ENCODE data around the gene TNRC18. TPM values are rescaled to one million over a fixed set of nuclear protein-coding genes. Genes with fewer than 3 reads are reported as not detected.
"Not testable (repeated sequence)": the region's sequence is repeated elsewhere in the genome, so short reads cannot be mapped to it uniquely, and the experiment has no call there.

Gene TNRC18
- total RNA-seq, 2 experiments from 2014 or later, result 64.0 to 65.7 TPM

DNA sequence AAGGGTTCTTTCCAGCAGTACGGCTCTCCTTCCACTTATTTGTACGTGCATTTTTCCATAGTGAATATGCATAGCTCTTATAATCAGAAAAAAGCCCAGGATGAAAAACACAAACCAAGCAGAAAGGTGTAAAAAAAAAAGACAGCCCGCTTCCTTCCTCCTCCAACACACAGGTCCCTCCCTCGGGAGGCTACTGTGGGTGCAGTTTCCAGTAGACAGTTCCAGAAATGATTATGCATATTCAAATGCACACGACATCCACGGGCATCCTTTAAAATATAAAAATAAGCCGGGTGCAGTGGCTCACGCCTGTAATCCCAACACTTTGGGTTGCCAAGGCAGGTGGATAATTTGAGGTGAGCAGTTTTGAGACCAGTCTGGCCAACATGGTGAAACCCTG lies 59.9 kb downstream of the TNRC18 start:
- H3K4me3 Mint-ChIP-seq, result no peak overlapping the region
- CTCF ChIA-PET, result interaction anchor here (1.0 to 3.9 kb wide), 8 partner anchors 9 to 124 kb away, joined by 3 to 19 read pairs (median 4); no protein-coding TSS in a partner anchor
- peak; percentile 66 for ATAC-seq
- peak; percentile 56 for DNase-seq
- H3K27me3 Mint-ChIP-seq, result no peaks in the 10 kb centered on the region
- peaks cover 27% of the 10 kb centered on the region for H3K4me1 Mint-ChIP-seq
- H3K36me3 Mint-ChIP-seq, result peaks cover 14% of the 10 kb centered on the region
- peak overlapping the region; percentile 45 for H3K27ac Mint-ChIP-seq
- H3K9me3 Mint-ChIP-seq (ENCODE audit: low read depth), result no peaks in the 10 kb centered on the region

DNA sequence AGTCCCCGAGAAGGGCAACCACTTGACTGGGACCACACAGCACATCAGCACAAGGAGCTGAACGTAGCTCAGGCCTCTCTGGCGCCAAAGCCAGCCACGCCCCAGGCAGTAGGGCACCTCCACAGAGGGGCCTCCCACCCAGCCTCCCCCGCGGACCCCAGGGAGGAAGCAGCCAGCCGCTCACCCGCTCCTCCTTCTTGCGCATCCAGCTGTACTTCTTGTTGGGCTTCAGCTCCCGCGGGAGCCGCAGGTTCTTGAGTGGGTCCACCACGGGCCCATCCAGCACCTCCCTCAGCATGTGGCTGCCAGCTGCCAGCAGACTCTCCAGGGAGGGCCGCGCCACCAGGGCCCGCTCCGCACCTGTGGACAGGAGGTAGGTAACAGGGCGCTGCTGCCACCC lies 61.2 kb downstream of the TNRC18 start:
- CTCF ChIA-PET, result interaction anchor here (2.8 kb wide), 1 partner anchor 34 kb away, joined by 13 read pairs; no protein-coding TSS in a partner anchor
- no peaks in the 10 kb centered on the region for H3K9me3 Mint-ChIP-seq (ENCODE audit: low read depth)
- no peak overlapping the region for H3K27ac Mint-ChIP-seq
- DNase-seq (no peak), ATAC-seq (no peak)
- no peak overlapping the region for H3K4me3 Mint-ChIP-seq
- no peaks in the 10 kb centered on the region for H3K27me3 Mint-ChIP-seq
- peaks cover 27% of the 10 kb centered on the region for H3K4me1 Mint-ChIP-seq
- H3K36me3 Mint-ChIP-seq, result peaks cover 18% of the 10 kb centered on the region

DNA sequence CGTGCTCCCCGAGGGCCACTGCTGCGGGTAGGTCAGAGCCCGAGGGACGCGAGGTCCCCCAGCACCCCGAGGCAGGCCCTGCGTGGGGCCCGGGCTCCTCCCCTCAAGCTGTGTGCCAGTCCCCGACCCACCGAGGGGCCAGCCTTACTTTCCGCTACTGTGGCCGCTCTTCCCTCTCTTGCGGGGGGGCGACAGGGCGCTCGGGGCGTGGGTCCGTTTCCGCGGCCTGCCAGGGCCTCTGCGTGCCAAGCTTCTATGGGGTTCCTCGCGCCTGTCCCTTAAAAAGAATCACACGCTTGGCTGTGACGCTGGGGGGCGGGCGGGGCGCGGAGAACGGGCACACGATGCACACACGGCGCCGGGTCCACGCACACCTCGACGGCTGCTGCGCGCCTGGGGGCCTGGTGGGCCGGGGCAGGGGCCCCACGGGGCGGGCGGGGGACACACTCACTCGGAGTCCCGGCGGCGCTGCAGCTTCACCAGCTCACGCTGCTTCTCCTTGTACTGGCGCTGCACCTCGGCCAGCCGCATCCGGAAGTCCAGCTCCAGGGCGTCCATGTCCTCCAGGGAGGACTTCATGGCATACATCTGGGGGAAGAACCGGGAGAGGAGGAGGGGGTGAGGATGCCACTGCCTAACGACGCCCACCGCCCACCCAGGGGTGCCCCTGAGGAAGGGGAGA lies 62.0 kb downstream of the TNRC18 start:
- Mint-ChIP-seq H3K27ac (no peak overlapping the region), H3K4me1 (peaks cover 23% of the 10 kb centered on the region), H3K4me3 (no peak overlapping the region), H3K36me3 (peaks cover 22% of the 10 kb centered on the region), H3K27me3 (no peaks in the 10 kb centered on the region), H3K9me3 (ENCODE audit: low read depth) (no peaks in the 10 kb centered on the region)
- ATAC-seq (no peak), DNase-seq (no peak)
- CTCF ChIA-PET, result no interaction called here

DNA sequence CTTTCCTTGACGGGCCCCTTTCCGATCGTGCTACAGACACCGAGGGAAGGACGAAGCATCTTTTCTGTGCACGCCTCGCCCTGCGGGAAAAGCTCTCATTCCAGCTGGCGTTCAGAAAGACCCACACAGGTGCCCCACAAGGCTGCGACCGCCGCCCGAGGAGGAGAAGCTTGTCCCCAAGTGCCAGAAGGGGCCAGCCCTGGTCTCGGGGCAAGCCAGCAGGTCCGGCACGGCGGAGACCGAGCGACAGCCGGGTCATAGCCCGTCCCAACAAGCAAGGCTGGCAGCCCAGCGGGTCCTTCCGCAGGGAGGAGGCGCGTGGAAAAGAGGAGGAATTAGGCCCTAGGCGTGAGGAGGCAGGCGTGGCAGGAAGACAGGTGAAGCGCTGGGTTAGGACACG lies 62.7 kb downstream of the TNRC18 start:
- Mint-ChIP-seq H3K36me3 (peaks cover 27% of the 10 kb centered on the region), H3K27me3 (no peaks in the 10 kb centered on the region), H3K4me3 (no peak overlapping the region), H3K27ac (no peak overlapping the region), H3K4me1 (peaks cover 21% of the 10 kb centered on the region), H3K9me3 (ENCODE audit: low read depth) (no peaks in the 10 kb centered on the region)
- no peak for ATAC-seq
- CTCF ChIA-PET, result no interaction called here
- no peak for DNase-seq

DNA sequence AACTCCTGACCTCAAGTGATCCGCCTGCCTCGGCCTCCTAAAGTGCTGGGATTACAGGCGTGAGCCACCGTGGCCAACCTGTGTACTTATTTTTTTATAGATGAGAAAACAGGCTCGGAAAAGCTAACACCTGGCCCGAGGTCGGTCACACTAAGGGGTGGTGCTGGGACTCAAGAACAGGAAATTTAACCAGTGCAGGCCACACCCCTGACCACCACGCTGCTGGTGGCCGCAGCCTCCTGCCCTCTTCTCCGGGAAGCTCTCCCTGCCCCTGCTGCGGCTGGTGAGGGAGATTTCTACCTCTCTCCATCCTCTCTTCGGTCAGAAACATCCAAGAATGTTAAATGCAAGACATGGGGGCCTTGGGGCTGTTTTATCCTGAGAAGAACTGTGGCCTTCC lies 63.2 kb downstream of the TNRC18 start:
- Mint-ChIP-seq H3K9me3 (ENCODE audit: low read depth) (no peaks in the 10 kb centered on the region), H3K27ac (no peak overlapping the region), H3K4me1 (peaks cover 18% of the 10 kb centered on the region), H3K36me3 (peaks cover 26% of the 10 kb centered on the region), H3K27me3 (no peaks in the 10 kb centered on the region), H3K4me3 (no peak overlapping the region)
- CTCF ChIA-PET, result no interaction called here
- no peak for ATAC-seq
- no peak for DNase-seq

DNA sequence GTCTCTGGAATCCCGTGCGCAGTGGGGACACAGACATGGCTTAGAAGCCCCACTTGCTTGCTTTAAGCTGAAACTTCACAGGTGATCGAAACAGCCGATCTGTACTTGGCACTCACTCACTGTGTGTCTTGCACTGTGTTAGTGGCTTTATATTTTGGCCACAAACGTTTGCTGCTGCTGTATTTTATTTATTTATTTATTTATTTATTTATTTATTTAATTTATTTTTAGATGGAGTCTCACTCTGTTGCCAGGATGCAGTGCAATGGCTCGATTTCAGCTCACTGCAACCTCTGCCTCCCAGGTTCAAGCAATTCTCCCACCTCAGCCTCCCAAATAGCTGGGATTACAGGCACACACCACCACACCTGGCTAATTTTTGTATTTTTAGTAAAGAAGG lies 63.6 kb downstream of the TNRC18 start:
- peaks cover 18% of the 10 kb centered on the region for H3K4me1 Mint-ChIP-seq
- ATAC-seq; DNase-seq; H3K9me3 Mint-ChIP-seq (ENCODE audit: low read depth); CTCF ChIA-PET; H3K4me3 Mint-ChIP-seq; H3K27me3 Mint-ChIP-seq; H3K27ac Mint-ChIP-seq: not testable (repeated sequence)
- H3K36me3 Mint-ChIP-seq, result peaks cover 26% of the 10 kb centered on the region

DNA sequence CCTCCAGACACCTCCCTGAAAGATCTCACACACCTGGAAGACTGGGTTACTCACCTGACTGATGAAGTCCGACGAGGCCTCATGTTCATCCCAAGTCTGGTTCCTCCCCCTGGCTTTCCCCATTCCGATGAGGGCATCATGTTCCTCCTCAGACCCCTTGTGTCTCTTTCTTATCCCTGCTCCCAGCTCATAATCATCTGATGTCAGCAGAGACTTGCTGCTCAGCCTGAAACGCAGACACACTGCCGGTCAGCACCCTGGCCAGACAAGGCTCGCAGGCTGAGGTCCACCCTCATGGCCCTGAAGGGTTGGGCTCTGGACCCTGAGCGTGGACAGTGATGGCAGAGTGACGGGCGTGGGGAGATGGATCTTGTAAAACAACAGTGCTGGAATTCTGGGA lies 64.3 kb downstream of the TNRC18 start:
- DNase-seq, result no peak
- no peaks in the 10 kb centered on the region for H3K9me3 Mint-ChIP-seq (ENCODE audit: low read depth)
- no peak for ATAC-seq
- H3K27ac Mint-ChIP-seq, result no peak overlapping the region
- H3K36me3 Mint-ChIP-seq, result peaks cover 27% of the 10 kb centered on the region
- H3K4me3 Mint-ChIP-seq, result no peak overlapping the region
- CTCF ChIA-PET, result no interaction called here
- H3K4me1 Mint-ChIP-seq, result peaks cover 19% of the 10 kb centered on the region
- H3K27me3 Mint-ChIP-seq, result no peaks in the 10 kb centered on the region

DNA sequence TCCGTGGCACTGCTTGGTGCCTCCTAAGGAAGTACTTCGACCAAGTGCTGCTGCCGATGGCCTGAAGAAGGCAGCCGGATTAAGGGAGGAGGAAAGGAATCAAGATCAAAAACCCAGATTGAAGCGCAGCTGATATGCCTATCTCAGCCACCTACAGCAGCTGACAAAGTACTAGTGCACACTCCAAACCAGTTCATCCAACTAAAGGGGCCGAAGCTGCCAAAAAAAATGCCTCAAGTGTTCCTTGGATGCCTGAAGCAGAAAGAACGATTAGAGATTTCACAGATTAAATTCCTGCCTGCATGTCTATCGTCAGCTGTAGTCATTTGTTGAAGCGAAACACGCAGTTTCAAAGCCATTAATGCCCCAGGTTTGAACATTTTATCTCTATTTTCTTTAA lies 65.7 kb downstream of the TNRC18 start:
- CTCF ChIA-PET, result interaction anchor here (0.7 to 1.9 kb wide), 3 partner anchors 8 to 384 kb away, joined by 3 to 5 read pairs (median 4); no protein-coding TSS in a partner anchor
- Mint-ChIP-seq H3K4me1 (peaks cover 12% of the 10 kb centered on the region), H3K27me3 (no peaks in the 10 kb centered on the region), H3K9me3 (ENCODE audit: low read depth) (no peaks in the 10 kb centered on the region), H3K27ac (no peak overlapping the region), H3K36me3 (peaks cover 26% of the 10 kb centered on the region), H3K4me3 (no peak overlapping the region)
- DNase-seq (no peak), ATAC-seq (no peak)

DNA sequence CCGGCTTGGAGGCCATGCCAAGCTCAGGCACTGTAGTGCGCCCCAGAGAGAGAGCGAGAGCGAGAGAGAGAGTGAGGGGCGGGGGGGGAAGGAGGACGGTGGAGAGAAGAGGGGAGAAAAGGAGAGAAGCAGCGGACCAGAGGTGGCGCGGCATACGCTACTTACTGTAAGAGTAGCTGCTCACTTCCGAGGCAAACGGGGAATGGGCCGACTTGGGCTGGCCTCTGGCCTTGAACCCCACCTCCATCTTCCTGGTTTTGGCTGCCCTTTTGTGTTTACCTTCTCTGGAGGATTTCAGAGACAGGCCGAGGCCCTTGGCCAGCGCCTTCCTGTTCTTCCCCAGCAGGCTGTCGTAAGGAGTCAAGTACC lies 66.9 kb downstream of the TNRC18 start:
- no peaks in the 10 kb centered on the region for H3K27me3 Mint-ChIP-seq
- H3K4me3 Mint-ChIP-seq, result no peak overlapping the region
- ATAC-seq (no peak), DNase-seq (no peak)
- H3K27ac Mint-ChIP-seq, result no peak overlapping the region
- CTCF ChIA-PET, result interaction anchor here (1.8 kb wide), 1 partner anchor 9 kb away, joined by 5 read pairs; no protein-coding TSS in a partner anchor
- H3K36me3 Mint-ChIP-seq, result peaks cover 26% of the 10 kb centered on the region
- peaks cover 12% of the 10 kb centered on the region for H3K4me1 Mint-ChIP-seq
- no peaks in the 10 kb centered on the region for H3K9me3 Mint-ChIP-seq (ENCODE audit: low read depth)

DNA sequence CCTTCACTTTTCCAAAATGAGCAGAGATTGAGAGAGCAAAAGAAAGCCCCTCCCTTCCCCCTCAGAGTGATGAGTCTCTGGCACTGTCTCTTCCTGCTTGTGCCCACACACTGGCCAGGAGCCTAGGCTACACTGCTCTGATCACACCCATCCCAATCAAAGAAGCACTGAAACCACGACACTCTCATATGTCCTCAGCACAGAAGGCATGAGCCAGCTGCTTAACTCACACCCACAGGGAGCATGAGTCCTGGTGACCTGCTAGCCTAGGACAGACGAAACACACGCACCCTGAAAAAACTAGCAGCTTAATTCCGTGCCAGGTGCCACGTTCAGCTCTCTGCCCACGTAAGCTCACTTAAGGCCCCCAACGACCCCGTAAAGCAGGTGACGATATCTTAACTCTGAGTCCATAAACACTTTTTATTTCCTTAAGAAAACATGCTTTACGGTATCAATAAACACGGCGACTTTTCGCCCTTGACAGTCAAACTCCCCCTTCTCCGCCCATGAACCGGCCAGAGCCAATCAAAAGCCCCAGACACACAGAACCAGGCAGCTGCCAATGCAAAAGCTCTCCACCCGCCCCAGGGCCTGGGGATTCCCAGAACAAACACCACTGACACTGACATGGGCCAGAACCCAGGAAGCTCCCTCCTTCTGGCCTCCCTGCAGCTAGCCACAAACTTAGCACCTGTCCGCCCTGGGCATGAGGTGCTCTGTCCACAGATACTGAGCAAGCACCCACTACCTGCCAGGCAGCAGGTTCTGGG lies 69.0 kb downstream of the TNRC18 start:
- no peak for ATAC-seq
- no peak for DNase-seq
- Mint-ChIP-seq H3K27ac (peak overlapping the region; percentile 3), H3K27me3 (no peaks in the 10 kb centered on the region), H3K4me1 (peaks cover 12% of the 10 kb centered on the region), H3K9me3 (ENCODE audit: low read depth) (no peaks in the 10 kb centered on the region), H3K36me3 (peaks cover 26% of the 10 kb centered on the region), H3K4me3 (no peak overlapping the region)
- CTCF ChIA-PET, result interaction anchor here (2.4 kb wide), 1 partner anchor 11 kb away, joined by 15 read pairs; no protein-coding TSS in a partner anchor

DNA sequence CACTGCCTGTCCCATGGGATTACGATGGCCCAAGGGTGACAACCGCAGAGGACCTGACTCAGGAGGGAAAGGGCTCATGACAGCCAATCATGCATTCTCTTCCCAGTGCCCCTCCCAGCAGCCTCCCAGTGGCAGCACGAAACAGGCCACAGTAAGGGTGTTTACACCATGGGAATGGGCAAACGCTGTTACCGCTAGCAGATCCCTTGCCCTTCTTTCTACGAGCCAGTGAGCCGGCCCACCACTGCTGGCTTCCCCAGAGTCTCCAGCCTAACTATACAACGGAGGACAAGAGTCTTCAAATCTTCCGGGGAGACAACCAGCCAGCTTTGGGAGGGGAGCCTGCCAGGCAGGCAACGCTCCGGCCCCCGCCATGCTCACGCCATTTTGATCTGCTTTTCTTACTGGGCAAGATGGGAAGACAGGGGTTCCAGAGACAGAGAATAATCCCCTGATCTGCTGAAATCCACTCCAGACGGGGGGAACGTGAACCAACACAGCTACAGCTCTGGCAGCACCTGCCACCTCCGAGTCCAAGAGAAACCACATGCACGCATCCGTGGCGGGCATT lies 71.1 kb downstream of the TNRC18 start:
- Mint-ChIP-seq H3K36me3 (peaks cover 16% of the 10 kb centered on the region), H3K4me3 (no peak overlapping the region), H3K27ac (no peak overlapping the region), H3K27me3 (no peaks in the 10 kb centered on the region), H3K9me3 (ENCODE audit: low read depth) (no peaks in the 10 kb centered on the region), H3K4me1 (peaks cover 12% of the 10 kb centered on the region)
- DNase-seq (no peak), ATAC-seq (no peak)
- CTCF ChIA-PET, result no interaction called here

DNA sequence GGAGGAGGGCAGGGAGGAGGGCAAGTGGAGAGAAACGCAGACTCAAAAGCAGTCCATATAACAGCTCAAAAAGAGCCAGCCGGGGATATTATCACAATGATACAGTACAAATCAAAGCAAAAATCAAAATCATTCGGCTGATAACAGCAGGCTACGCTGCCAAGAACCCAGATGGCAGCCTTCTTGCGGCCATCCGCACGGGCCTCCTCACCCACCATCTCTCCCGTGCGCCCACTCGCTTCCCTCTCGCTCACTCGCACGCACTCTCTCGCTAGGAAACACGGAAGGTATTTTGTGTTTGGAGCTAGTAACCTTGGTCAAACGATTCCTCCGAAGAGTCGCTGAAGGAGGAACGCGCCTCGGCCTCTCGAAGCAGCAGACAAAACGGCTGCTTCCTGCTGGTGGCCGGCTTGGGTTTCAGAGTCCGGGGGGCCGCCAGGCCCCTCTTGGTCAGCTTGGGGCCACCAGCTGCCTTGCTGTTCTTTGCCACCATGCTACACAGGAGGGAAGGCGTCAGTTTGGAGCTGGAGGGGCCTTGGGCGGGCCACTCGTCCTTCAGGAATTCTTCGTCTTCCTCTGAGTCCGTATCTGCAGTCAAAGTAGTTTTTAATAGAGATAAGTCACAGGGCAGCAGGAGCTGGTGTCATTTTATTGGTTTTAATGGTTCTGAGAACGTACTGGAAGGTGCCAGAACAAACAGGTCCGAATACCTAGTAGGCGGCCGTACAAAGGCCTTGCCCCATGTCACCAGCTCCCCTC lies 71.9 kb downstream of the TNRC18 start:
- no peak overlapping the region for H3K4me3 Mint-ChIP-seq
- H3K36me3 Mint-ChIP-seq, result peaks cover 15% of the 10 kb centered on the region
- DNase-seq, result no peak
- H3K4me1 Mint-ChIP-seq, result peaks cover 12% of the 10 kb centered on the region
- no peak for ATAC-seq
- no peaks in the 10 kb centered on the region for H3K9me3 Mint-ChIP-seq (ENCODE audit: low read depth)
- CTCF ChIA-PET, result interaction anchor here (1.4 kb wide), 1 partner anchor 12 kb away, joined by 3 read pairs; no protein-coding TSS in a partner anchor
- H3K27ac Mint-ChIP-seq, result no peak overlapping the region
- H3K27me3 Mint-ChIP-seq, result no peaks in the 10 kb centered on the region

Measured in activated CD8-positive, alpha-beta memory T cell treated with anti-CD3 and anti-CD28 coated beads, Interleukin-2, amount 10 ng/mL, durations not matched to agents 7 days and 5 days (primary cell).